ENCODE data around the gene CNOT10.
"Not testable (repeated sequence)": the region's sequence is repeated elsewhere in the genome, so short reads cannot be mapped to it uniquely, and the experiment has no call there.

The CNOT10 gene

DNA sequence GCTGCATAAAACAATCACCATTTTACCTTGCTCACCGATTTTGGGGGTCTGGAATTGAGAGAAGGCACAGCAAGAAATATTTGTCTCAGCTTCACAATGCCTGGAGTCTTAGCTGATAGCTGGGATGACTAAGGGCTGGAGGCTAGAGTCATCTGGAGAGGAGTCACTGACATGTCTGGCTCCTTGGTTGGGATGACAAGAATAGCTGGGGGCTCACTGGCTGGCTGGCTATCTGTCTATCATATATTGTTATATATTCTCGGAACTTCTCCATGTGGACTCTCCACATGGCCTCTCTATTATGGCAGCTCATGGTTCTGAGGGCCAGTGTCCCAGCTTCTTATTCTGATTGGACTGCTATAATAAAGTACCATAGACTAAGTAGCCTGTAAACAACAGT lies 112.8 kb downstream of the CNOT10 start:
- TF ChIP-seq, protein P1, sequence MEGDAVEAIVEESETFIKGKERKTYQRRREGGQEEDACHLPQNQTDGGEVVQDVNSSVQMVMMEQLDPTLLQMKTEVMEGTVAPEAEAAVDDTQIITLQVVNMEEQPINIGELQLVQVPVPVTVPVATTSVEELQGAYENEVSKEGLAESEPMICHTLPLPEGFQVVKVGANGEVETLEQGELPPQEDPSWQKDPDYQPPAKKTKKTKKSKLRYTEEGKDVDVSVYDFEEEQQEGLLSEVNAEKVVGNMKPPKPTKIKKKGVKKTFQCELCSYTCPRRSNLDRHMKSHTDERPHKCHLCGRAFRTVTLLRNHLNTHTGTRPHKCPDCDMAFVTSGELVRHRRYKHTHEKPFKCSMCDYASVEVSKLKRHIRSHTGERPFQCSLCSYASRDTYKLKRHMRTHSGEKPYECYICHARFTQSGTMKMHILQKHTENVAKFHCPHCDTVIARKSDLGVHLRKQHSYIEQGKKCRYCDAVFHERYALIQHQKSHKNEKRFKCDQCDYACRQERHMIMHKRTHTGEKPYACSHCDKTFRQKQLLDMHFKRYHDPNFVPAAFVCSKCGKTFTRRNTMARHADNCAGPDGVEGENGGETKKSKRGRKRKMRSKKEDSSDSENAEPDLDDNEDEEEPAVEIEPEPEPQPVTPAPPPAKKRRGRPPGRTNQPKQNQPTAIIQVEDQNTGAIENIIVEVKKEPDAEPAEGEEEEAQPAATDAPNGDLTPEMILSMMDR (IDR thresholded peaks at IDR 0.05; ENCODE audit: low read depth, low read length), result no peak
- H3K4me3 ChIP-seq (replicated peaks in 1 of 2; ENCODE audit: low read depth in 2 of 2, low read length in 2 of 2), result no peak overlapping the region
- DNase-seq (ENCODE audit: low read depth in 2 of 2), result no peak

DNA sequence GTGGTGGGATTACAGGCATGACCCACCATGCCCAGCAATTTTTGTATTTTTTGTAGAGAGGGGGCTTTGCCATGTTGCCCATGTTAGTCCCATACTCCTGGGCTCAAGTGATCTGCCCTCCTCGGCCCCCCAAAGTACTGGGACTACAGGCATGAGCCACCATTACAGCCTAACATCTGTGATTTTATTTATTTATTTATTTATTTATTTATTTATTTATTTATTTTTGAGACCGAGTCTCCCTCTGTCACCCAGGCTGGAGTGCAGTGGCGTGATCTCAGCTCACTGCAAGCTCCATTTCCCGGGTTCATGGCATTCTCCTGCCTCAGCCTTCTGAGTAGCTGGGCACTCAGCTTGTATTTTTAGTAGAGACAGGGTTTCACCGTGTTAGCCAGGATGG lies 116.5 kb downstream of the CNOT10 start:
- not testable (repeated sequence) for H3K4me3 ChIP-seq (replicated peaks in 1 of 2; ENCODE audit: low read depth in 2 of 2, low read length in 2 of 2); DNase-seq (ENCODE audit: low read depth in 2 of 2)

DNA sequence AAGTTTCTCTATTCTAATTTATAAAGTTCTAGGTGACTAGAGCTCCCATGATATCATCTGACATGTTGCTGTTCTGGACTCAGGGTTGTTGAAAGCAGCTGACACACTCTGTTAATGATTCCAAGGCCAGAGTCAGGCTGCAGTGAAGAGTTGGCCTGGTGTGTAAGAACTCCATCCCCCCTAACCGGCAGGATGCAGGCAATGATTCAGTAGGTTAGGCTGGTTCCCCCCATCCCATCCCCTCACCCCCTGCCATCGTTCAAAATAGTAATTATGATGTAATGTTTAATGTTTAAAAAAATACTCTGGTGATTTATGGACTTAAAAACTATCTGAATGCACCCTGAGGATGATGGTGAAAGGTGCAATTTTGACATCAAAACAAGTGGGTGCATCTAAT lies 128.2 kb downstream of the CNOT10 start:
- TF ChIP-seq, protein P1 (IDR thresholded peaks at IDR 0.05; ENCODE audit: low read depth, low read length), result no peak
- H3K4me3 ChIP-seq (replicated peaks in 1 of 2; ENCODE audit: low read depth in 2 of 2, low read length in 2 of 2), result no peak overlapping the region
- DNase-seq (ENCODE audit: low read depth in 2 of 2), result no peak

DNA sequence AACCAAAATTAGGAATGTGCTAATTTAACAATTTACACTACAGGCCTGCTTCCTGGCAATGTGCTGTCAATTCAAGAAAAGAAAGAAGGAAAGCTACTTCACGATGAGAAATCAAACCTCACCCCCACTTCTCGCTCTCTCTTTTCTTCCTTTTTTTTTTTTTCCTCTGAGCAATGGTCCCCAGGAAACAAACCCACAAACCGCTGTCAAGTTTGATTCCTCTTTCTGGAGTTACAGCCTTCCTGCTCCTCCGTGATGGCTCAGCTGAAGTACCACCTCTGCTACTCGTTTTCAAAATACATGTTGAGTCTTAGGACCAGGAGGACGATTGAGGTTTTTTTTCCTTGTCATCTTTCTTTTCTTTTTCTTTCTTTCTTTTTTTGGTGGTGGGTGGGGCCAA lies 129.4 kb downstream of the CNOT10 start:
- no peak overlapping the region for H3K4me3 ChIP-seq (replicated peaks in 1 of 2; ENCODE audit: low read depth in 2 of 2, low read length in 2 of 2)
- TF ChIP-seq, protein P1 (IDR thresholded peaks at IDR 0.05; ENCODE audit: low read depth, low read length), result no peak
- DNase-seq (ENCODE audit: low read depth in 2 of 2), result no peak

DNA sequence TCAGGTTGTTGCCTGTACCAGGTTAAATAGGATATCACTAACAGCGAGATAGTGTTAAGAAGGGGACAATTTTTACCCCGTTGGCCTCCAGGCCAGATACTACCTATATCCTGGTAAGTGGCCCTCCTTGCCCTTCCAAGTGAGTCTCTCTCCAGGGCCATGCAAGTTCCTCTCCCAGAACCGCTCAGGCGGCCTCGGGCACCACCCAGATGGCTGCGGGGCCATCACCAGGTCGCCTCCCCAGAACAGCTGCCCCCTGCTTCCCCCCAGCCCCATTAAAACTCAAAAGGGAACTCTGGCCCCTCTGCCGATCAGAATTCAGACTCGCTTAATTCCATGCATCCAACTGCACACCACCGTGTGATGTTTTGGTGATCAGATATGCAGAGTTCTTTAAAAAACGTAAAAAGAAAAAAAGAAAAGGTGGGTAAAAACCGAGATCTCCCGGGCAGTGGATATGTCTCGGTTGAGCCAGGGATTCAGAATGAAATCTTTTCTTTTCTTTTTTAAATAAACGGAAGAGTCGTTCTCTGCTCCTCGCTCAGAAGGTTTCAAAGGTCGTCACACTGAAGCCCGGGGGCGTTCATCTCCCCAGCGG lies 131.0 kb downstream of the CNOT10 start:
- H3K4me3 ChIP-seq (replicated peaks in 1 of 2; ENCODE audit: low read depth in 2 of 2, low read length in 2 of 2), result no peak overlapping the region
- TF ChIP-seq, protein P1 (IDR thresholded peaks at IDR 0.05; ENCODE audit: low read depth, low read length), result no peak
- no peak for DNase-seq (ENCODE audit: low read depth in 2 of 2)

DNA sequence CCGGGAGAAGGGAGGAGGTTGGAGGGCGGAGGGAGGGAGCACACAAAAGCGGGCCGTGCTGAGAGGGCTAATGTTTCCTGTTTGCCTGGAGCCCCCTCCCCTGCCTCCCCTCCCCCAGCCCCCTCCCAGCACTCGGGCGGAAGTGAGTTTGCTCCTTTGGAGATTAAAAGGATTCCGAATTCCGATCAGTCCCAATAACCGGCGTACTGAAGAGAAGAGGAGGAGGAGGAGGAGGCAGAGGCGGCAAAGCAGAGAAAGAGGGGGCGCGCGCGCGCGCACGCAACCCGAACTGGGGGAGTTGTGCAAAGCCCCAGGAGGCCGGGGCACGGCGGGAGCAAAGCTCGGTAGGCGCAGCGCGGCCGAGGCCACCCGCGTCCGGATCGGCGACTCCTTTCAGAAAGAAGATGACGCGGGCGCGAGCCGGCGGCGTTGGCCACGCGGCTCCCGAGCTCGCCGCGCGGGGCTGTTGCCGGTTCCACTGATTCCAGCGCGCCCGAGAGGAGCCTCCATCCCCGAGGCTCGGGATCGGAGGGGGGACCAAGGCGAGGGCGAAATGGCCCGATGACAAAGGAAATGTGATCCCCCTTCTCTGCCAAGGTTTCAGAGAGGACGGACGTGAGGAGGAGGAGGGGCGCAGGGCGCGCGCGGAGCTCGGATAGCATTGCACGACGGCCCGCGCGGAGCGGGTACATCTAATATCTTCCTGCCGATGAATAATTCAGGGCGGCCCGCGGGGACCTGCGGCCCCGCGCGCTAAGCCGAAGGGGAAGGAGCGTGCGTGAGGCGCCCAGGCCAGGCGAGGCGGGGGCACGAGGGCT lies 131.7 kb downstream of the CNOT10 start:
- TF ChIP-seq, protein P1 (IDR thresholded peaks at IDR 0.05; ENCODE audit: low read depth, low read length), result no peak
- peak overlapping the region; percentile 26 to 30 for H3K4me3 ChIP-seq (replicated peaks in 1 of 2; ENCODE audit: low read depth in 2 of 2, low read length in 2 of 2)
- DNase-seq (ENCODE audit: low read depth in 2 of 2), result peak in 1 of 2 donors; percentile 29

DNA sequence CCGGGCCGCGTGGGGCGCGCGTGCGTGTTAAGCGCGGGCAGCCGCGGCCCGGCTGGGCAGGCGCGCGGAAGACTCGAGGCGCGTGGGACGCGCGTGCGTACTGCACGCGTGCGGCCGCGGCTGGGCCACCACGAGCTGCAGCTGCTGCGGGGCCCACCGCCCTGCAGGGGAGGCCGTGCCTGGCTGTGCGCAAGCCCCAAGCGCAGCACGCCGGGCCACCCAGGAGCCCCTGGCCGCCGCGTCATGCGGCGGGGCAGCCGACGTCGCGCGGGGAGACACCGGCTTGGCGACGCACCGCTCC lies 132.2 kb downstream of the CNOT10 start:
- H3K4me3 ChIP-seq (replicated peaks in 1 of 2; ENCODE audit: low read depth in 2 of 2, low read length in 2 of 2), result no peak overlapping the region
- TF ChIP-seq, protein P1 (IDR thresholded peaks at IDR 0.05; ENCODE audit: low read depth, low read length), result no peak
- DNase-seq (ENCODE audit: low read depth in 2 of 2), result no peak
